GM21717 (cell line): Measurements from ENCODE around the gene RTF2.

Experiments used
- ATAC-seq: cut with Tn5 transposase; IDR thresholded peaks from one replicate; pipeline ENCODE4 v1.9.1; 2021; ENCODE audit warnings: mild to moderate bottlenecking, moderate library complexity; ENCODE audit not compliant: unreplicated experiment

RTF2 gene

DNA sequence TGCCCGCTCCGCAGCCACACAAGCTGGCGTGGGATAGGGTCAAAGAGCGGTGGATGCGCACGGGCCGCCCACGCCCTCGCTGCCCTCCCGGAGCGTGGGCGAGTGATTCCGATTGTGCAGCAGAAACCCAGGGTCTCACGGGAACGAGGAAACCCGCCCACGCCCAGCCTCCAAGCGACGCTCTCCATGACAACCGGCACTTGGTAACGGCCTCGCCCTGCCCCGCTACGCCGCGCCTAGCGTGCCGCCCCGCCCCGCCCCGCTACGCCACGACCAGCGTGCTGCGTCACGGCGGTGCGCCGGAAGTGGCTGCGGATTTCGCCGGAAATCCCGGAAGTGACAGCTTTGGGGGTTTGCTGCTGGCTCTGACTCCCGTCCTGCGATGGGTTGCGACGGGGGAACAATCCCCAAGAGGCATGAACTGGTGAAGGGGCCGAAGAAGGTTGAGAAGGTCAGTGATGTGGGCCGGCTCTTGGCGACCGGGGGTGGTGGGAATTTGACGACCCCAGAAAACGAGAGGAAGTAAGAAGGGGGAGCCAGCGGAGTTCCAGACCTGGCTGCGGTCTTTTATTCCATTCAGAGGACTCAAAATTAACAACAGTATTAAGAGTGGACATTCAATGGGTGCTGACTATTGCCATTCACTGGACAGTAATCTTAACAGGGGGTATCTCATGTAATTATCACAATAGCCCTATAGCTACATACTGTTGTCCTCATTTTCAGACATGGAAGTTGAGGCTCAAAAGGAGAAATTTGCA lies at the start of gene RTF2:
Gene RTF2 (plus strand): TSS at position 312 of the 761 bp plus-strand sequence. CDS start 71 bp downstream, at position 383.
- peak; percentile 96 for ATAC-seq

GRCh38 chr20:56420028-56420427 lies 48.4 kb upstream of the RTF2 start:
- ATAC-seq = no peak

DNA sequence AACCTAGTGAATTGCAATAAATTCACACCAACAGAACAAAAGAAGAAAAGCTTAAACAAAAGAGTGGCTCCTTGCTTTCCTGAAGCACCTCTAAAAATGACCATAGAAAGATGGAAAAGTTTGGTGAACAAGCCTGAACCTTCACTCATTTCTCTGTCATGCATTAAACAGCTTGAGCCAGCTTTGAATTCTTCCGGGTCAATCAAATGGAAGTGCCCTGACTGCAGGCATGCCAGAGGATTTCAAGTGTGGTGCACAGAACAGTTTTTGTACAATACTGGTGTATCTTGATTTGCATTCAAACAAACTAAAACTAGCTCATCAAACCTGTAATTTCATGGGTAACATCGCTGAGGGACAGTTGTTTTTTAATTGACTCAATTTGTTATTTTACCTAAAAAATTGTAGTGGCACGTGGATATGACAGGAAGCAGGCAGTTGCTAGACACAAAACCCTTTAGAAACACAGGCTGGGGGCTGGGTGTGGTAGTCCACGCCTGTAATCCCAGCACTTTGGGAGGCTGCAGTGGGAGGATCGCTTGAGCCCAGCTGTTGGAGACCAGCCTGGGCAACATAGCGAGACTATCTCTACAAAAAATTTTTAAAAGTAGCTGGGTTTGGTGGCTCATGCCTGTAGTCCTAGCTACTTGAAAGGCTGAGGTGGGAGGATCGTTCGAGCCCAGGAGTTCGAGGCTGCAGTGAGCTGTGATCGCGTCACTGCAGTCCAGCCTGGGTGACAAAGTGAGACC lies 47.3 kb upstream of the RTF2 start:
- ATAC-seq = no peak

DNA sequence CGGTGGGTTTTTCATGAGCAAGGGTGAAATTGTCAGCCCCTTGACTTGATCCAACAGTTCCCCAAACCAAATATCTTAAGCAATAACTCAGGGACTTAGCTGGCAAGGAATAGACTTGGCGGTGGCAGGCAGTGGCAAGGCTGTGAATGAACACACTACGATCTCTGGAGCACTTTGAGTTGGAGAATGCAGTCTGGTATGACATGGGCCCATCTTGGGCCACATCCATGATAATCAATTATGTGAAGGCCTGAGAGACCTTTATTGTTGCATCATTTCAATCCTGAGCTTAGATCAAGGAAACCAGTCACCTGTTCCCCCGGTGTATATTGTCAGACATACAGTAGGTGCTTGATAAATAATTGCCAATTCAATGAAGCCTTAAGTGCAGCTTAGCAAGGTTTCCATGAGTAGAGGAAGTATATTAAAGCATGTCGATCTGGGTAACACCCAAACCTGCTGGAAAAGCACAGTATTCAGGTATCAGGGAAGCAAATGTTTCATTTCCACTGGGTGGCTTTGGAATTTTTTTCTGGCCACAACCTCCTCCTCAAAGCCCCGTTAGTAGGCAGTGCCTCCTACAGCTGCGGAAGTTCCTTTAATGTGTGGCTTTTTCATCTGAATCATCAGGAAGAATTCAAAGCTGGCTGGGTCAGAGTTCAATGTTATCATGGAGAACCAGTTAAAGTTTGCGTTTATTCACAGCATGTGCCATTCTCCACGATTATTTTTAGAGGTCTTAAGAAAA lies 46.2 kb upstream of the RTF2 start:
- ATAC-seq = no peak

DNA sequence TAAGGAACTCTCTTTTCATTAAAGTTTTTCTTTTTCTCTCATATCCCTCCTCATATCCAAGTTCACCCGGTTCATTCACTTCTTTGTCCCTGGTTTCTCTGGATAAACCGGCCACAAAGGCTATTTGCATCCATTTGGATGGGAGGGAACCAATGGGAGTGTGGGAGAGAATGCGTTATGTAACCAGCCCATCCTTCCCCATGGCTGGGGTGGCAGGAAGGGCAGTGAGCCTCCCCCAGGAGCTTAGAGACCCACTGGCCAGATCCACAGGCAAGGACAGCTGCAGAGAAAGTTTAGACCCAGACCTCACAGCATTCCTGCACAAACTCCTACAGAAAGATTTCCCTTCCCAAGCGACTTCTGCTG lies 45.6 kb upstream of the RTF2 start:
- no peak for ATAC-seq

- no peak for ATAC-seq
These were observed 45.2 kb upstream of the RTF2 start for GRCh38 chr20:56423211-56423610.

DNA sequence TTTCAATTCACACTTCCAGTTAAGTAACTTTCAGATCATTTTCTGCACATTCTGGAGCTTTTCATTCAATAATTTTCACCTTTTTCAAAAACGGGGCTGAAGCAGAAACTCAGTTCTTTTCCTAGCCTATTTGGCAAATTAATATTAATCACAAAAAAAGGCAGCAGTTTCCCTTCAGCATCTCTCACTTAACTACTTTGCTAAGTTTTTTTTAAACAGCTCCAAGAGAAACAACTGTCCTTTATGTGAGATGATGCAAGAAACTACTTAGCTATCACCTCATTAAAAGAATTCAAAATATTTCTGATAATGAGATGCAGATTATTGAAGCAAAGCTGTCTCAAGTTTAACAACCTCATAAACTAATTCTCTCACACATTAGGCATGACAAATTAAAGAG lies 44.5 kb upstream of the RTF2 start:
- no peak for ATAC-seq

GRCh38 chr20:56424931-56425330 lies 43.5 kb upstream of the RTF2 start:
- ATAC-seq = no peak

GRCh38 chr20:56426026-56426425 lies 42.4 kb upstream of the RTF2 start:
- ATAC-seq = no peak

- ATAC-seq = no peak
These were observed 41.5 kb upstream of the RTF2 start for GRCh38 chr20:56426926-56427325.

DNA sequence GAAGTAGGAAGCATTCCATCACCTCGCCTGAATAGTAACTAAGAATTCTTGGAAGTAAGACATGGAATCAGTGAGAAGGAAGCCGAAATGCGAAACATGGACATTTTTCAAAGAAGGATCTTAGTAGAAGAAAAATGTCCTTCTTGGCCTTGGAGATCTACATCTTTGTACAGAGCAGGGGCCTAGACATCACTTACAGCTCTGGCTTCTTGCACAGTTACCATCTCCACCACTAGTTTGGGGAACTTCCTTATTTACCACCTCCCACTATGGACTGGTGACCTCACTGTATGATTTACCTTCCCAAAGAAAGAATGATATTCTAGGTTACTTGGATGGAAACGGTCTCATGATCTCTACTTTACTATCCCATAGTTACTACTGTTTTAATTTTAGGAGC lies 40.6 kb upstream of the RTF2 start:
- ATAC-seq = no peak

DNA sequence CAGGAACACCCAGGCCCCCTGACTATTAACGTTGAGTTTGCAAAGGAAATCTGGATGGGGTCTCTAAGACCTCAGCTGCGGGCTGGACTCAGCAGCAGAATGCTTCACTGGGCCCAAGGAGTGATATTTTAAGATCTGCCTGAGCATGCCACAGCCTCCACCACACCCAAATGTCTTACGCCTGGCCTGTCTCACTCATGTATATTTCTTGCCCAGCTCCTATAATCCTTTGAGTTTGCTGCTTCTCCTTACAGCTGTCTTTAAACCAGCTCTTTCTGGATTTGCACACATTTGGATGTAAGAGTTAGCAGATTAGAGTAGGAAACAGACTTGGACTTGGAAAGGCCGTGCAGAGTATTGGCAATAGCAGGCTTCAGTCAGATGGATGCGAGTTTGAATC lies 40.0 kb upstream of the RTF2 start:
- ATAC-seq = no peak

DNA sequence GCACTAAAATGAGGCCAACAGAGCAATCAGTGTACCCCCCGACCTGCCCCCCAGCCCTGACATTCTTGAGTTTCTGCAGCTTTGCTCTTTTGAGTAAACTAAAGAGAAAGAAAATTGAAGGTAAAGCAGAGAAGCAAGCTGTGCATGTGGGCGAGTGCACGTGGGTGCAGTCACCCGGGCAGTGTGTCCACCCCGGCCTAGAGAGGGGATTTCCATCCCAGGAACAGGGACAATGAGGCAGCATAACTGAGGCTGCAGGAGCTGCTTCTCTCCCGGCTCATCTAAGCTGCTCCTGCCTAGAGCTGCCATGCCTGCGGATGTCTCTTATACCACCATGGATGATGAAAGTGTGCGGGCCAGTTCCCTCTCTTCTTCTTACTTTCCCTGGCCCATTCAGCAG lies 39.5 kb upstream of the RTF2 start:
- ATAC-seq = no peak

- ATAC-seq = no peak
These were observed 38.9 kb upstream of the RTF2 start for GRCh38 chr20:56429502-56429901.

GRCh38 chr20:56429941-56430340 lies 38.5 kb upstream of the RTF2 start:
- ATAC-seq = no peak

GRCh38 chr20:56430461-56430860 lies 38.0 kb upstream of the RTF2 start:
- ATAC-seq = no peak

DNA sequence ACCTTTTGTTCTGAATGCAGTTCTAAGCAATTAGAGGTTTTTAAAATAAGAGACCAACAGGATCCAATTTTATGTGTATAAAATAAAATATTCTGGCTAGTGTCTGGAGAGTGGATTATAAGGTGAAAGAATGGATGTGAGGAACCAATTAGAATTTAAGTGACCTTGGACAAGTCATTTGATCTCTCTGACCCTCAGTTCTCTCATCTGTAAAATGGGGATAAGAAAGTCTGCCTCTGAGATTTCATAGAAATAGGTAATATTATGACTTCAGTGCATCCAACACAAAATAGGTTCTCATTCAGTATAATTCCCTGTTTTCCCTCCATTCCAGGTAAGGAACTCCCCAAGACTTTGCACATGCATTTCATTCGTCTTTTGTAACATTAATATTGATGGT lies 37.5 kb upstream of the RTF2 start:
- no peak for ATAC-seq

DNA sequence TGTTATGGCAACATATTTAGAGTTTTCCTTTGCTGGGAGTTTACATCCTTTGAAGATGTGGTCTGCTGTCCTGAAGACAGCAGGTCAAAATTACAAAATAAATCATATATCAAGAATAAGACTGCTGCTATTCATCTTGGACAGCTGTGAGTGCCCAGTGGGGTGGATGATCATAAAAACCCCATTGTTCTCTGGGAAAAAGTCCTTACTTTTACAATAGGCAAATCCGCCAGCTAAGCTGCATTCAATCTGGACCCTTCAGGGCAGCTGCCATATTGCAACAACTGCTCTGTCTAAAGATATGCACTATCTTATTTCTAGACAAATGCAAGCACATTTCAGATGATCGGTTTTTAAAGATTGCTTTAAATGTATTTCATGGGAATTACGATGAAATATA lies 37.0 kb upstream of the RTF2 start:
- no peak for ATAC-seq

- ATAC-seq = no peak
These were observed 35.1 kb upstream of the RTF2 start for GRCh38 chr20:56433221-56433879.

DNA sequence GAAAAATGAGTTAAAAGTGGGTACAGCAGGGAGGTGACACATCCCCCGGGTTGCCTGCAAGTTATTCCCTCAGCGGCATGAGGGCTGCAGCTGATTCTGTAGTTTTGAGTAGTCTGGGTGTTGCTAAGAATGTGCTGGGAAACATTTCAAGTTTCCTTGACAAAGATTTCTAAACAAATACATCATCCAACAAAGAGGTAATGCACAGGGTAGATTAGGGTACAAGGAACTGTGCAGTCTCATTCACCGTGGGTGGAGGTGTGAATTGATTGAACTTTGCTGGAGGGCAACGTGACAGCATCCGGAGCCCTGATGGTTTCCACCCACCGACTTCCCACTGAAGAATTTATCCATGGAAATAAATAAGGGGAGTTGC lies 34.6 kb upstream of the RTF2 start:
- no peak for ATAC-seq

DNA sequence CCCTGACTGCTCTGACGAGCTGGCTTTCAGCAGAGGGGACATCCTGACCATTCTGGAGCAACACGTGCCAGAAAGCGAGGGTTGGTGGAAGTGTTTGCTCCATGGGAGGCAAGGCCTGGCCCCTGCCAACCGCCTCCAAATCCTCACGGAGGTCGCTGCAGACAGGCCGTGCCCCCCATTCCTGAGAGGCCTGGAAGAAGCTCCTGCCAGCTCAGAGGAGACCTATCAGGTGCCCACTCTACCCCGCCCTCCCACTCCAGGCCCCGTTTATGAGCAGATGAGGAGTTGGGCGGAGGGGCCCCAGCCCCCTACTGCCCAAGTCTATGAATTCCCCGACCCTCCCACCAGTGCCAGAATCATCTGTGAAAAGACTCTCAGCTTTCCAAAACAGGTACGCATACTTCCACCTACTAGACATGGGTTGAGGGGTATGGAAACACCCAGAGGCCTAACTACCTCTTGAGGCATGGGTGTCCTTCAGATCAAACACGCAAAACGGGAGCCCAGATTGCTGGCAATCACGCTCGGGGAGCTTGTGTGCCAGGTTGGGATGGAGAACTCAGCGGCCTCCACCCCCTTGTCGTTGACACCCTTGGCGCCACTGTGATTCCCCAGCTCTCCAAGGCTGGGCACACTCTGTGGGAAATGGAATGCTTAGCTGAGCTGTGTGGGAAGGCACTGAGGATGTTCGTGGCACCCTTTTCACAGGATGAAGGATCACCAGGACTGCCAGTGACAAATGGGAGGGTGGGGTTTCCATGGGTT lies 31.0 kb upstream of the RTF2 start:
- no peak for ATAC-seq
